NCI-H526 (cell line): ENCODE results near the gene STAP2.

ENCODE experiments used
- DNase-seq, 2 experiments: peaks; one replicate each; lab custom pipeline; 2025; lab: John Stamatoyannopoulos, UW

STAP2 gene

GRCh38 chr19:4338441-4339355 is at the start of gene STAP2:
Gene STAP2, minus strand, starts transcription at chr19:4338827. Its CDS starts 74 bp downstream, at chr19:4338753.
- DNase-seq, result peak in 1 of 2 experiments; percentile 48

GRCh38 chr19:4386041-4386782 is 47.6 kb upstream of the STAP2 start:
- no peak for DNase-seq

- DNase-seq, result no peak
Observed at GRCh38 chr19:4385291-4386040, 46.8 kb upstream of the STAP2 start.

GRCh38 chr19:4380254-4380727 is 41.7 kb upstream of the STAP2 start:
- no peak for DNase-seq

- DNase-seq, result peak in 1 of 2 experiments; percentile 51
Observed at GRCh38 chr19:4379383-4380253, 41.0 kb upstream of the STAP2 start.

GRCh38 chr19:4378886-4379285 is 40.3 kb upstream of the STAP2 start:
- DNase-seq, result no peak

- no peak for DNase-seq
Observed at GRCh38 chr19:4376991-4377781, 38.6 kb upstream of the STAP2 start.

- no peak for DNase-seq
Observed at GRCh38 chr19:4376671-4376990, 38.0 kb upstream of the STAP2 start.

- peak in 1 of 2 experiments; percentile 30 for DNase-seq
Observed at GRCh38 chr19:4376028-4376670, 37.5 kb upstream of the STAP2 start.

GRCh38 chr19:4375164-4376027 is 36.8 kb upstream of the STAP2 start:
- DNase-seq, result peak; percentile 89 to 91

- DNase-seq, result no peak
Observed at GRCh38 chr19:4374498-4375163, 36.0 kb upstream of the STAP2 start.

- DNase-seq, result no peak
Observed at GRCh38 chr19:4373601-4374497, 35.2 kb upstream of the STAP2 start.

- DNase-seq, result no peak
Observed at GRCh38 chr19:4373013-4373367, 34.4 kb upstream of the STAP2 start.

GRCh38 chr19:4372165-4373012 is 33.8 kb upstream of the STAP2 start:
- DNase-seq, result no peak

GRCh38 chr19:4371247-4372164 is 32.9 kb upstream of the STAP2 start:
- no peak for DNase-seq
